H54 (cell line): ENCODE measurements around the gene RNF103.
"Not testable (repeated sequence)": the region's sequence is repeated elsewhere in the genome, so short reads cannot be mapped to it uniquely, and the experiment has no call there.

Experiments
- DNase-seq: peaks from one replicate; pipeline ENCODE4 v3.0.0; 2011; ENCODE audit warnings: low spot score, mixed read lengths; ENCODE audit not compliant: insufficient read length
- FAIRE-seq: peaks from 3 replicates; lab custom pipeline; 2011; peaks lifted over from hg19 to GRCh38; lab: Jason Lieb, UNC
- POLR2A ChIP-seq: IDR thresholded peaks from 2 replicates; pipeline ENCODE4 v1.6.1; 2011; ENCODE audit warnings: low read depth, mild to moderate bottlenecking, low read length

Gene RNF103

GRCh38 chr2:86623494-86624266 is at the start of gene RNF103:
RNF103 (minus strand) TSS chr2:86623865; CDS start chr2:86622886, 979 bp downstream.
- DNase-seq = peak; percentile 88
- FAIRE-seq = peak; percentile 15
- peak; percentile 83 for TF ChIP-seq POLR2A

GRCh38 chr2:86673011-86673410 is 49.3 kb upstream of the RNF103 start:
- DNase-seq (no peak), FAIRE-seq (no peak)
- TF ChIP-seq POLR2A = no peak

GRCh38 chr2:86672027-86672545 is 48.4 kb upstream of the RNF103 start:
- TF ChIP-seq POLR2A = no peak
- FAIRE-seq (no peak), DNase-seq (no peak)

- no peak for DNase-seq
- FAIRE-seq = no peak
- no peak for TF ChIP-seq POLR2A
Observed at GRCh38 chr2:86671337-86671981, 47.8 kb upstream of the RNF103 start.

GRCh38 chr2:86669323-86669722 is 45.7 kb upstream of the RNF103 start:
- DNase-seq, FAIRE-seq: not testable (repeated sequence)

GRCh38 chr2:86661333-86661732 is 37.7 kb upstream of the RNF103 start:
- no peak for DNase-seq
- TF ChIP-seq POLR2A = no peak
- no peak for FAIRE-seq

GRCh38 chr2:86650188-86650587 is 26.5 kb upstream of the RNF103 start:
- no peak for DNase-seq
- FAIRE-seq = no peak
- TF ChIP-seq POLR2A = no peak

- TF ChIP-seq POLR2A = no peak
- FAIRE-seq (no peak), DNase-seq (no peak)
Observed at GRCh38 chr2:86649119-86649947, 25.7 kb upstream of the RNF103 start.

- FAIRE-seq = peak; percentile 60
- no peak for DNase-seq
- TF ChIP-seq POLR2A = no peak
Observed at GRCh38 chr2:86648681-86649080, 25.0 kb upstream of the RNF103 start.

GRCh38 chr2:86646865-86647264 is 23.2 kb upstream of the RNF103 start:
- no peak for TF ChIP-seq POLR2A
- no peak for FAIRE-seq
- no peak for DNase-seq

GRCh38 chr2:86646329-86646728 is 22.7 kb upstream of the RNF103 start:
- no peak for TF ChIP-seq POLR2A
- DNase-seq = no peak
- FAIRE-seq = no peak

- DNase-seq (no peak), FAIRE-seq (no peak)
- TF ChIP-seq POLR2A = no peak
Observed at GRCh38 chr2:86645752-86646151, 22.1 kb upstream of the RNF103 start.

- no peak for DNase-seq
- TF ChIP-seq POLR2A = no peak
- FAIRE-seq = no peak
Observed at GRCh38 chr2:86638712-86639111, 15.0 kb upstream of the RNF103 start.

GRCh38 chr2:86636842-86637241 is 13.2 kb upstream of the RNF103 start:
- FAIRE-seq = no peak
- TF ChIP-seq POLR2A = no peak
- DNase-seq = no peak
